Measurements from ENCODE around the gene COPS3.

Gene COPS3

GRCh38 chr17:17241656-17242055, 39.4 kb downstream of the COPS3 start:
- no peak for DNase-seq (ENCODE audit: low read depth)

- no peak for DNase-seq (ENCODE audit: low read depth)
Measured at GRCh38 chr17:17239832-17240231, 41.2 kb downstream of the COPS3 start.

GRCh38 chr17:17237026-17237799, 43.8 kb downstream of the COPS3 start, which contains the start of gene FLCN:
TSS of gene FLCN (minus strand) at chr17:17237168. CDS start at chr17:17228137, 9,031 bp downstream.
- peak; percentile 84 for DNase-seq (ENCODE audit: low read depth)

- no peak for DNase-seq (ENCODE audit: low read depth)
Measured at GRCh38 chr17:17236295-17237025, 44.6 kb downstream of the COPS3 start.

- DNase-seq (ENCODE audit: low read depth), result no peak
Measured at GRCh38 chr17:17235212-17236174, 45.6 kb downstream of the COPS3 start.

GRCh38 chr17:17232303-17232621, 48.8 kb downstream of the COPS3 start:
- no peak for DNase-seq (ENCODE audit: low read depth)

- no peak for DNase-seq (ENCODE audit: low read depth)
Measured at GRCh38 chr17:17231621-17232302, 49.3 kb downstream of the COPS3 start.

GRCh38 chr17:17229416-17230384, 51.3 kb downstream of the COPS3 start:
- DNase-seq (ENCODE audit: low read depth), result no peak

- DNase-seq (ENCODE audit: low read depth), result no peak
Measured at GRCh38 chr17:17228521-17229279, 52.3 kb downstream of the COPS3 start.

GRCh38 chr17:17227608-17228520, 53.2 kb downstream of the COPS3 start:
- DNase-seq (ENCODE audit: low read depth), result no peak

- no peak for DNase-seq (ENCODE audit: low read depth)
Measured at GRCh38 chr17:17226451-17227265, 54.4 kb downstream of the COPS3 start.

- DNase-seq (ENCODE audit: low read depth), result no peak
Measured at GRCh38 chr17:17225901-17226300, 55.1 kb downstream of the COPS3 start.

- DNase-seq (ENCODE audit: low read depth), result no peak
Measured at GRCh38 chr17:17224137-17224536, 56.9 kb downstream of the COPS3 start.

GRCh38 chr17:17223736-17224135, 57.3 kb downstream of the COPS3 start:
- no peak for DNase-seq (ENCODE audit: low read depth)

GRCh38 chr17:17221329-17221728, 59.7 kb downstream of the COPS3 start:
- DNase-seq (ENCODE audit: low read depth), result no peak

GRCh38 chr17:17220529-17220928, 60.5 kb downstream of the COPS3 start:
- no peak for DNase-seq (ENCODE audit: low read depth)

GRCh38 chr17:17217995-17218394, 63.1 kb downstream of the COPS3 start:
- no peak for DNase-seq (ENCODE audit: low read depth)

- DNase-seq (ENCODE audit: low read depth), result no peak
Measured at GRCh38 chr17:17216776-17217175, 64.3 kb downstream of the COPS3 start.

Data from T-helper 22 cell (primary cell).